Kidney tubule cell (primary cell): ENCODE measurements around the gene DNAL1.
"Not testable (repeated sequence)": the region's sequence is repeated elsewhere in the genome, so short reads cannot be mapped to it uniquely, and the experiment has no call there.

Experiments
- DNase-seq: peaks from one replicate; pipeline ENCODE4 v3.0.0-alpha.2; 2018; ENCODE audit warnings: low spot score

The DNAL1 gene

GRCh38 chr14:73640796-73641365 is 3.9 kb upstream of the DNAL1 start:
- DNase-seq: no peak

DNA sequence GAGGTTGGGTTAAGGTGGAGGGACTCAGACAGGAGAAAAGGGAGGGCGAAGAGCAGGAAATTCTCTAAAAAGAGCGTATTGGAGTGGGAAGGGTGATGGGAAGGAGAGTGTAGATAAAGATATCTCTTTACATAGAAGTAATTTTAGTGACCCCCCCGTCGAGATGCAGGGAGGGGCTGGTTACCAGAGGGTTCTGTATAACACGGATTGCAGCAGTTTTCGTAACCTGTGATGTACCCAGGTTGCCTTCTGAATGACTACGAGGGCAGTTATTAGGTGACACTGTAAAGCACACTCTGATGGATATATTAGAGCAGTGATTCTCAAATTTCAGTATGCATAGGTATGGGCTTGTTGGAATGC is 443 bp downstream of the DNAL1 start:
- DNase-seq: no peak

GRCh38 chr14:73651005-73651404 is 6.2 kb downstream of the DNAL1 start:
- DNase-seq: no peak

DNA sequence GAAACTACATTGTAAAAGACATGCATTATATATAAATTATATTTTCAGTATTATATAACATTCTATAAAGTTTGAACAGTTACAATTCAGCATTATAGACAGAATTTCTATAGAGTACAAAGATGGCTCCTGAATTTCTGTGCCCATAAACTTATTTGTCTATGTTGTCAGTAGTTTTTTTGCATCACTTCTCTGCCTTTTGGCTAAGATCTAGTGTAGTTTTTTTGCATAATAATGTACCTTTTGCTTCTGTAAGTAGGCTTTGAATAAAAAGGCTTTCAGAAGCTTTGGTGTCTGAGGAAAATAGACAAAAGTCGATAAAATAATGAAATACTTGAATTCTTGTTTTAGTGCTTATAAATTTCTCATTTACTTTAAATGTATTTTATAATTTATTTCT is 11.1 kb downstream of the DNAL1 start:
- DNase-seq: no peak

DNA sequence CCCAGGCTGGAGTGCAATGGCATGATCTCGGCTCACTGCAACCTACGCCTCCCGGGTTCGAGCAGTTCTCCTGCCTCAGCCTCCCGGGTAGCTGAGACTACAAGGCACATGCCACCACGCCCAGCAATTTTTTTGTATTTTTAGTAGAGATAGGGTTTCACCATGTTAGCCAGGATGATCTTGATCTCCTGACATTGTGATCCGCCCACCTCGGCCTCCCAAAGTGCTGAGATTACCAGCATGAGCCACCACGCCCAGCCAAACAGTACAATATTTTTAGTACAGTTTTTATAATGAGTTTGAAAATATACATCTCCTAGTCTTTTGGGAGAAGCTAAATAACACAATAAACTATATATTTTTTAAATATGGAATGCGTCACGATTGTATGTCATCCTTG is 14.4 kb downstream of the DNAL1 start:
- DNase-seq: not testable (repeated sequence)

DNA sequence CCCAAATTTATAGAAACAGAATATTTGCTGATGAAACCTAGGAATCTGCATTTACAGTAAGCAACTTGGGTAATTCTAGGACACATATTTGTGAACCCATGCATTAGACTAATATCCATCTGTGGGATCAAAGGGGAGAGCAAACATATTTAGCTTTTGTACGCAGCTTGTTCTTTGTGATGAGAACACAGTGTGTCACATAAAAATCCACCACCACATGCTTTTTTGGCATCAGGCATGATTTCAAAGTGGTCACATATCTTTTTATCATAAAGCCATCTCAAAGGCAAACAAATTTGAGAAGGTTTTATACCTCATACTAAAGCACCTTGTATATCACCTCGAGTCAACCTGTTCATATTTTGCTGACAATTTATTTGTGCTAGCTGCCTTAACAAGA is 15.7 kb downstream of the DNAL1 start:
- DNase-seq: no peak

GRCh38 chr14:73661872-73662271 is 17.1 kb downstream of the DNAL1 start:
- DNase-seq: no peak

DNA sequence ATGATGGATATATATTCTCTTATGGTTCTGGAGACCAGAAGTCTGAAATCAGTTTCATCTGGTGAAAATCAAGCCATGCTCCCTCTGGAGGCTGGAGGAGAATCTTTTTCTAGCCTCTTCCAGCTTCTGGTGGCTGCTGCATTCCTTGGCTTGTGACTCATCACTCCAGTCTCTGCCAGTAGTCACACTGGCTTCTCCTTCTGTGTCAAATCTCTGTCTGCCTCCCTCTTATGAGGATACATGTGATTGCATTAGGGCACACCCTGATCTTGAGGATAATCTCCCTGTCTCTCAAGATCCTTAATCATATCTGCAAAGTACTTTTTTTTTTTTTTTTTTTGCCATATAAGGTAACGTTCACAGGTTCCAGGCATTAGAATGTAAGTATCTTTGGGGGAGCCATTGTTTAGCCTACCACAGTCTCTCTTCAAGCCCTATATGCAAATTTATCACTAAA is 17.7 kb downstream of the DNAL1 start:
- DNase-seq: peak; percentile 92

GRCh38 chr14:73663548-73664212 is 18.9 kb downstream of the DNAL1 start:
- peak; percentile 13 for DNase-seq

GRCh38 chr14:73665130-73665529 is 20.3 kb downstream of the DNAL1 start:
- DNase-seq: no peak

- DNase-seq: no peak
Observed at GRCh38 chr14:73666583-73666982, 21.8 kb downstream of the DNAL1 start.

- DNase-seq: no peak
Observed at GRCh38 chr14:73667854-73668253, 23.1 kb downstream of the DNAL1 start.

DNA sequence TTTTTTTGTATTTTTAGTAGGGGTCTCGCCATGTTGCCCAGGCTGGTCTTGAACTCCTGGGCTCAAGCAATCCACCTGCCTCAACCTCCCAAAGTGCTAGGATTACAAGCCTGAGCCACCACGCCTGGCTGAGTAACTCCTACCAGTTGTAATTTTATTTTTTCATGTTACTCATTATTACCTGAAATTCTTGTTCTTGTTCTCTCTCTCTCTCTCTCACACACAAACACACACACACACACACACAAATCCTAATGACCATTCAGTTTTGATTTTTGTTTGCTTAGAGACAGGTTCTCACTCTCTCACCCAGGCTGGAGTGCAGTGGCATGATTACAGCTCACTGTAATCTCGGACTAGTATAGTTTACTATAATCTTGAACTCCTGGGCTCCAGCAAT is 30.2 kb downstream of the DNAL1 start:
- no peak for DNase-seq

DNA sequence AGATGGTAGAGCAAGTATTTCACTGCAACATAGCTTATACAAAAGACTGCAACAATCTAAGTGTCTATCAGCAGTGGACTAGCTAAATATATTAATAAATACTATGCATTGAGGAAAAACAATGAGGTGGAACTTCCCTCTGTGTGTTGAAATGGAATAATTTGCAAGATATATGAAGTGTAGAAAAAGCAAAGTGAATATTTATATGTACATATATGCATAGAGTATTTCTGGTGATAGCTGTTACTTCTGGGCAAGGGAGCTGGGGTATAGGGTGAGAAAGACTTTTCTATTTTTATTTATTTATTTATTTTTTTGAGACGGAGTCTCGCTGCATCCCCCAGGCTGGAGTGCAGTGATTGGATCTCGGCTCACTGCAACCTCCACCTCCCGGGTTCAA is 33.9 kb downstream of the DNAL1 start:
- DNase-seq: no peak

DNA sequence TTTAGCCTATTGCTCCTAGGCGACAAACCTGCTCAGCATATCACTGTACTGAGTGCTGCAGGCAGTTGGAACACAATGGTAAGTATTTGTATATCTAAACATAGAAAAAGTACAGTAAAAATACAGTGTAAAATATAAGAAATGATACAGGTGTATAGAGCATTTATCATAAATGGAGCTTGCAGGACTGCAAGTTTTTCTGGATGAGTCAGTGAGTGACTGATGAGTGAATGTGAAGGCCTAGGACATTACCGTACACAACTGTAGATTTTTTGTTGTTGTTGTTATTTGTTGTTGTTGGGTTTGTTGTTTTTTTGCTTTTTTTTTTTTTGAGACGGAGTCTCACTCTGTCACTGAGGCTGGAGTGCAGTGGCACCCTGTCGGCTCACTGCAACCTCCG is 36.0 kb downstream of the DNAL1 start:
- no peak for DNase-seq

DNA sequence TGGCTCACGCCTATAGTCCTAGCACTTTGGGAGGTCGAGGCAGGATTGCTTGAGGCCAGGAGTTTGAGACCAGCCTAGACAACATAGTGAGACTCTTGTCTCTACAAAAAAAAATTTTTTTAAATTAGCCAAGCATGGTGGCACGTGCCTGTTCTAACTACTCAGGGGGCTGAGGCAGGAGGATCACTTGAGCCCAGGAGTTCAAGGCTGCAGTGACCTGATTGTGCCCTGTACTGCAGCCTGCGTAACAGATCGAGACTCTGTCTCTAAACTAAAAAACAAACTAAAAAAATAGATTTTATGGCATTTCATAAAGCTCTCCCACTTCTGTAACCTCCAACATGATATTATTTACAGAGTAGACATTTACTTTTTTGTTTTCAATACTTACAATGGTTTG is 39.8 kb downstream of the DNAL1 start:
- no peak for DNase-seq

DNA sequence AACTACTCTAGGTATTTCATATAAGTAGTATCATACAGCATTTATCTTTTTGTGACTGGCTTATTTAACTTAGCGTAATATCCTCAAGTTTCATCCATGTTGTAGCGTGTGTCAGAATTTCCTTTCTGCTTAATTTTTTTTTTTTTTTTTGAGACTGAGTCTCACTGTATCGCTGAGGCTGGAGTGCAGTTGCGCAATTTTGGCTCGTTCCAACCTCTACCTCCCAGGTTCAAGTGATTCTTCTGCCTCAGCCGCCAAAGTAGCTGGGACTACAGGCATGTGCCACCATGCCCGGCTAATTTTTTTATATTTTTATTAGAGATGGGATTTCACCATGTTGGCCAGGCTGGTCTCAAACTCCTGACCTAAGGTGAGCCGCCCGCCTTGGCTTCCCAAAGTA is 40.5 kb downstream of the DNAL1 start:
- DNase-seq: no peak

DNA sequence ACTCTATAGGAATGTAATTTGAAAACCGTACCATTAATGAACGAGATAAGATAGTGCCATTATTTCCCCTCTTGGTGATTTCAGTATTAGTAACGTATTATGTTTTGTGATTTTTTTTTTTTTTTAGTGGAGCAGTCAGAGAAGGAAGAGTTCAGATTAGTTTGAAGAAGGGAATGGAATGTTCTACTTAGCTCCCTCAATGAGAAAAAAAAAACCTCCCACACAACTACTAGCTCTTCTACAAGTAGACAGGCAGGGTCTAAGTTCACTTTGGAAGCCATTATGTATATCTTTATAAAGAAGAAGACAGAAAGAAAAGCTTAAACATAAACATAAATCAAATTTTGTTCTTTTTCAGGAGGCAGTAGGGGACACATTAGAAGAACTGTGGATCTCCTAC is 42.1 kb downstream of the DNAL1 start:
- DNase-seq: no peak

GRCh38 chr14:73694083-73694482 is 49.3 kb downstream of the DNAL1 start:
- DNase-seq: no peak

DNA sequence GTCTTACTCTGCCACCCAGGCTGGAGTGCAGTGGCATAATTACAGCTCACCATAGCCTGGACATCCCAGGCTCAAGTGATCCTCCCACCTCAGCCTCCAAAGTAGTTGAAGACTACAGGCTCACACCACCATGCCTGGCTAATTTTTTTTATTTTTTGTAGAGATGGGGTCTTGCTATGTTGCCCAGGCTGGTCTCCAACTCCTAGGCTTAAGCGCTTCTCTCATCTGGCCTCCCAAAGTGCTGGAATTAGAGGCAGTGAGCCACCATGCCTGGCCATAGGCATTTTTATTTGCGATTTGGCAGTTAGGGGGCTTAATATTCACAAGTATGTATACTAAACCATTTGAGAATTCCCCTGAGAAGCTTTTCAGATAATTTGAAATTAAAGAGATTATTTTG is 50.3 kb downstream of the DNAL1 start:
- no peak for DNase-seq

DNA sequence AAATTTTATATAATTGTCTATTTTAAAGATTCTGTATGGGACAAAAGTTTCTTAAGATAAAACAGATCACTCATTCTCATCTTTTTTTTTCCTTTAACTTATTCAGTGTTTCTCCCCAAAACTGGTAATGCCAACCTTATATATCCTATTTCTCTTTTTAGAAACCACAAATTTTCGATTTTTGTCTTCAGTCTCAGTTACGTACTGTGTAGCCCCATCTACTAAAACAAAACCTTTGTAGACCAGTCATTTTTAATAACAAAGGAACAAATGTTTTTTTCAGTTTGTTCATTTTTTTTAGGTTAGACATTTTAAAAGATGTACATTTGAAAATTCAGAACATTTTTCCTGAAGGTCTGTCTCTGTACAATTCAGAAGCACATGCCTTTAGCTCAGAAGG is 51.2 kb downstream of the DNAL1 start:
- DNase-seq: no peak

GRCh38 chr14:73696466-73697400 is 51.9 kb downstream of the DNAL1 start:
- DNase-seq: peak; percentile 85

GRCh38 chr14:73700325-73700724 is 55.5 kb downstream of the DNAL1 start:
- DNase-seq: peak; percentile 90
